Psoas muscle (tissue), 8 donors: ENCODE measurements around the gene TUT7. TPM values are rescaled to one million over a fixed set of nuclear protein-coding genes. Genes with fewer than 3 reads are reported as not detected.

Experiments
- ATAC-seq, 4 donors: fragments of 200-7000 bp; cut with Tn5 transposase; one replicate each; pipeline ENCODE4 v1.9.1; 2020; ENCODE audit warnings: moderate library complexity in 3 of 4, mild to moderate bottlenecking in 2 of 4
- DNase-seq, 2 donors: peaks; one replicate each; pipeline ENCODE4 v3.0.0-alpha.2; 2020
- H3K27ac ChIP-seq: fragments of 200-600 bp; one replicate; pipeline ENCODE4 v1.8.0; 2022
- H3K27me3 ChIP-seq, 3 donors: fragments of 200-600 bp in 1 of 3; one replicate each; pipeline versions ENCODE4 v1.6.1 to v1.8.0; 2013 to 2022; ENCODE audit warnings: low read length in 2 of 3, mild to moderate bottlenecking in 2 of 3, moderate library complexity in 1 of 3; ENCODE audit not compliant: insufficient read depth in 3 of 3
- H3K36me3 ChIP-seq, 2 donors: fragments of 200-600 bp in 1 of 2; one replicate each; pipeline versions ENCODE4 v1.6.1 to v1.8.0; 2013 to 2022; ENCODE audit warnings: low read depth in 1 of 2, mild to moderate bottlenecking in 1 of 2, moderate library complexity in 1 of 2; ENCODE audit not compliant: insufficient read depth in 1 of 2
- H3K4me1 ChIP-seq: fragments of 200-600 bp; one replicate; pipeline ENCODE4 v1.8.0; 2022
- H3K4me3 ChIP-seq: fragments of 200-600 bp; one replicate; pipeline ENCODE4 v1.8.0; 2022; ENCODE audit warnings: mild to moderate bottlenecking
- H3K9me3 ChIP-seq: fragments of 200-600 bp; one replicate; pipeline ENCODE4 v1.8.0; 2022
- CTCF ChIP-seq: fragments of 200-600 bp; IDR thresholded peaks from one replicate; pipeline ENCODE4 v1.8.0; 2022; ENCODE audit warnings: antibody characterized with exemption
- WGBS, 3 donors: extraction: QIAGEN DNeasy Blood & Tissue Kit; methylation state at CpG; one replicate each; pipeline versions ENCODE4 v1.1.6 to v1.1.7; 2013; 5-methylcytosine and 5-hydroxymethylcytosine counted together
- intact Hi-C, 2 donors: fragments of 100-400 bp; cut with DNase I; formaldehyde crosslinking; loops; one replicate each; pipeline versions ENCODE4 v1.11.0 to v1.14.2; 2022
- polyA plus RNA-seq, 3 donors: library from polyadenylated mRNA; stranded (reverse); fragments of 200-250 nt; gene quantifications; one replicate each; pipeline ENCODE4 v1.2.3, GENCODE V29; 2013
- total RNA-seq, 4 donors: library from RNA; stranded (reverse); fragmentation: NEBNext Ultra II Directional in 2 of 4; extraction: Animal tissue kit (Norgen Biotek cat#: 25700) in 2 of 4; gene quantifications; one replicate each; pipeline versions ENCODE4 v1.2.1 to v1.2.4, GENCODE V29; 2021 to 2023
- donor health status: healthy with polysubstance abuse.
- donor health status: DM: no; HTN: no; CAD: no; lungs with moderate emphysema.
- donor health status: Bipolar disorder and iron deficiency.
- donor health status: healthy.
- donor health status: DM: yes; HTN: yes; CAD: no.
- donor health status: DM: no; HTN: no; CAD: no.
- donor health status: DM: no; HTN: no; CAD: no.
- donor health status: DM: yes; HTN: yes; CAD: no.

The TUT7 gene
- total and polyA plus RNA-seq, 7 donors: 9.4 to 21.3 (median 15.5) TPM

DNA sequence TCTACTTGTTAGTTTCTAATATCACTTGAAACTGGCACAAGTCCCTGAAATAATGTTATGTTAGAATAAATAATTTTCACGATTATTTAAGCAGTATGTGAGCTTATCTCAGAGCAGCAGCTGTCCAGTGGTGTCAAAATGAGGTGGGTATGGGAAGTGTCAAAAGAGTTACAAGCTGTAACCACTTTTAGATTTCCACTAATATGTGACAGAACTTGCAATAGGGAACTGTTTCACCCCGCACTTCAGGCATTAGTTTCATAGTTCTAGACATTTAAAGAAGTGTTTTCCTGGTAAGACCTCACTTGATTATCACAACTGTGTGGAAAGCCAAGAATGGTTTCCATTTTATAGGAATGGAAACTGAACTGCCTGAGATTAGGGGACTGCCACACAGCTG is 68.9 kb downstream of the TUT7 start:
- TF ChIP-seq CTCF: no peak
- Histone ChIP-seq H3K27ac (no peak overlapping the region), H3K9me3 (no peaks in the 10 kb centered on the region), H3K4me1 (peaks cover 16% of the 10 kb centered on the region), H3K36me3 (peaks cover 0 to 30% of the 10 kb centered on the region in 2 donors), H3K27me3 (no peaks in the 10 kb centered on the region), H3K4me3 (no peak overlapping the region)
- DNase-seq (no peak), ATAC-seq (no peak)
- 45 to 67% (median 65%) methylated on average over 2 of the region's 2 CpGs for WGBS, 3 donors
- intact Hi-C loops: no loop called here

GRCh38 chr9:86282979-86283535 is 71.2 kb downstream of the TUT7 start:
- no peak for DNase-seq
- Histone ChIP-seq H3K27ac (peak overlapping the region; percentile 99), H3K27me3 (no peaks in the 10 kb centered on the region), H3K4me1 (peaks cover 30% of the 10 kb centered on the region), H3K4me3 (peak overlapping the region; percentile 89), H3K36me3 (peaks cover 0 to 16% of the 10 kb centered on the region in 2 donors), H3K9me3 (no peaks in the 10 kb centered on the region)
- intact Hi-C loops: loop anchor here in 1 of 2 donors (5.0 kb wide), 1 partner anchor 69 kb away; the partner anchor contains the start of gene TUT7
- WGBS, 3 donors: 18 to 20% (median 19%) methylated on average over 12 of the region's 12 CpGs
- no peak for TF ChIP-seq CTCF
- peak; percentile 18 to 51 (median 35) for ATAC-seq

DNA sequence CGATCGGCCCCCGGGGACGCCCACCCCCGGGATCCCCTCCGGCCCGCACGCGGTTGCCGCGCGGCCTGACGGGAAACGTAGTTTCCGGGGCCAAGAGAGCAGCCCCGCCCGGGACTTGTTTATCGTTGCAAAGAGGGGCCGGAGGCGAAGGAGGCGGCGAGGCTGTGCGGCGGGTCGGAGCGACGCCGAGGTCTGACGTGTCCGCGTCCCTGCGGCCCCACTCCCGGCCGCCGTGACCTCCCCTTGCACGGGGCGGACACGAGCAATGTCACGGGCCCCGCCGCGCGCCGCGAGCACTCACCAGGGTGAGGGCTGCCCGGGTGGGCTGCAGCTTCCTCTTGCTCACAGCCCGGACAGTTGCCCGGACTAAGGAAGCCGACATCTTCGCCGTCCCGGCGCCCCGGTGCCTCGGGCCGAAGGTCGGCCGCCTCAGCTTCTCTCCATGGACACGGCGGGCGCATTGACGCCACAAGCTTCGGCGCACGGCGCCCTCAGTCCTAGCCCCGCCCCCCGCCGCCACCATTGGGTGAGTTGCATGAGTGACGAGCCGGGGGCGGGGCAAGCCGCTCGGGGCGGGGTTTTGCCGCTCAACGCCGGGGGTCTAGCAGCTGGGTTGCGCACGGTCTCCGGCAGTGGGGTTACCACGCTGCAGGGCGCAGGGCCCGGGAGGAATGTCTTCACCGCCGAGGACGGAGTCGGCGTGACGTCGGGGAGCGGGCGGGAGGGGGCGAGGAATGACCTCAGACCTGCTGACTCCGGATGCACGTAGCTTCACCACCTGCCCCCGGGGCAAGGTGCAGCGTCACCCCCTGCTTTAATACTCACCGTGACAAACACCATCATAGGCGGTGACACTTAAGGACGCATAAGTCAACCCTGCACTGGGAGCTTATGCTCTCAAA is 71.9 kb downstream of the TUT7 start, which contains the start of gene ISCA1:
Gene ISCA1 (minus strand): TSS at position 462 of the 902 bp plus-strand sequence. CDS start 80 bp downstream, at position 382.
- DNase-seq: peak; percentile 98 to 99
- intact Hi-C loops: loop anchor here in 1 of 2 donors (5.0 kb wide), 1 partner anchor 70 kb away; the partner anchor contains the start of gene TUT7
- peak within 1 kb of the TSS; percentile 89 for H3K4me3 ChIP-seq
- no peak for TF ChIP-seq CTCF
- no peaks in the 10 kb centered on the region for H3K9me3 ChIP-seq
- peaks cover 0 to 11% of the 10 kb centered on the region in 2 donors for H3K36me3 ChIP-seq
- peak; percentile 95 to 96 (median 96) for ATAC-seq
- H3K4me1 ChIP-seq: peaks cover 32% of the 10 kb centered on the region
- no peaks in the 10 kb centered on the region for H3K27me3 ChIP-seq
- peak within 1 kb of the TSS; percentile 99 for H3K27ac ChIP-seq
- 0% methylated on average over 92 to 101 of the region's 101 CpGs for WGBS, 3 donors

DNA sequence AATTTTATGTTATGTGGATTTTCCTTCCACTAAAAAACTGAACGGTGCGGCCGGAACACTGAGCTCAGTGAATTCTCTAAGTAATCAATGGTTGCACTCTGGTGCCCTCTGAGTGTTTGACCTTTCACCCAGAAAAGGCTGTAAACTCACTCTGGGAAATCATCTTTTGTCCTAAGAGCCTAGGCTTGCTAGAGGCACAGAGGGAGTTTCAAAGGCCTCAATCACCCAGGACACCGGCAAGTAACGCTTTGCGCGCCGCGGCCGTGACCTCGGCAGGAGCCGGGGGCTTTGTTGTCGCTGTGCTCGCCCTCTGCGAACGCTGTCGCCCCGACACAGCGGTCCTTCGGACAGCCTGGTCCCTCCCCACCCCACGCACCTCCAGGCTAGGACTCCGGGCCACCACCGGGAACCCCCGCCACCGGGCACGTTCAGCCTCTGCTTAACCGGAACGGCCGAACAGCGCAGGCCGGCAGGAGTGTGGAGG is 72.6 kb downstream of the TUT7 start:
- DNase-seq: no peak

More for the DNA sequence above, 72.6 kb downstream of the TUT7 start:
- H3K4me1 ChIP-seq: peaks cover 36% of the 10 kb centered on the region
- intact Hi-C loops: loop anchor here in 1 of 2 donors (5.0 kb wide), 1 partner anchor 71 kb away; the partner anchor contains the start of gene TUT7
- ATAC-seq: peak in 2 of 4 donors; percentile 42 to 45
- no peaks in the 10 kb centered on the region for H3K9me3 ChIP-seq
- H3K27ac ChIP-seq: peak overlapping the region; percentile 99
- H3K36me3 ChIP-seq: peaks cover 0 to 12% of the 10 kb centered on the region in 2 donors
- peak overlapping the region; percentile 89 for H3K4me3 ChIP-seq
- TF ChIP-seq CTCF: no peak
- whole genome bisulfite sequencing, 3 donors: 1% methylated on average over 26 to 31 of the region's 31 CpGs
- H3K27me3 ChIP-seq: no peaks in the 10 kb centered on the region
